Endothelial cell (in vitro differentiated cells): ENCODE data around the gene TRABD2B. TPM values are rescaled to one million over a fixed set of nuclear protein-coding genes. Genes with fewer than 3 reads are reported as not detected.

ENCODE experiments used
- DNase-seq: peaks from one replicate; pipeline ENCODE4 v3.0.0; 2021; ENCODE audit warnings: low spot score
- H3K27ac Mint-ChIP-seq: one replicate; pipeline ENCODE4 v1.8.0; 2021; ENCODE audit warnings: mixed read lengths, inconsistent platforms; ENCODE audit not compliant: unreplicated experiment
- H3K27me3 Mint-ChIP-seq: one replicate; pipeline ENCODE4 v1.8.0; 2021; ENCODE audit warnings: mild to moderate bottlenecking, moderate library complexity, mixed read lengths, inconsistent platforms; ENCODE audit not compliant: unreplicated experiment
- H3K36me3 Mint-ChIP-seq: one replicate; pipeline ENCODE4 v1.8.0; 2021; ENCODE audit warnings: mild to moderate bottlenecking, low read depth, mixed read lengths, inconsistent platforms; ENCODE audit not compliant: unreplicated experiment
- H3K4me1 Mint-ChIP-seq: one replicate; pipeline ENCODE4 v1.8.0; 2021; ENCODE audit warnings: mild to moderate bottlenecking, mixed read lengths, inconsistent platforms; ENCODE audit not compliant: unreplicated experiment
- H3K4me3 Mint-ChIP-seq: one replicate; pipeline ENCODE4 v1.8.0; 2021; ENCODE audit warnings: mild to moderate bottlenecking, mixed read lengths, inconsistent platforms; ENCODE audit not compliant: unreplicated experiment
- H3K9me3 Mint-ChIP-seq: one replicate; pipeline ENCODE4 v1.8.0; 2021; ENCODE audit warnings: mixed read lengths, inconsistent platforms; ENCODE audit not compliant: unreplicated experiment
- total RNA-seq: library from RNA; stranded (reverse); fragmentation: NEBNext Ultra II Directional; extraction: Animal tissue kit (Norgen Biotek cat#: 25700); gene quantifications from one replicate; pipeline ENCODE4 v1.2.1, GENCODE V29; 2021; ENCODE audit not compliant: unreplicated experiment
- TF ChIP-seq, protein P1 (sequence below): fragments of 200-600 bp; sonication (generic); IDR thresholded peaks from one replicate; pipeline ENCODE4 v1.5.0; 2021; ENCODE audit warnings: antibody characterized with exemption; ENCODE audit not compliant: unreplicated experiment

TRABD2B gene
- total RNA-seq, 1 donor from 2014 or later, result 1.0 TPM

DNA sequence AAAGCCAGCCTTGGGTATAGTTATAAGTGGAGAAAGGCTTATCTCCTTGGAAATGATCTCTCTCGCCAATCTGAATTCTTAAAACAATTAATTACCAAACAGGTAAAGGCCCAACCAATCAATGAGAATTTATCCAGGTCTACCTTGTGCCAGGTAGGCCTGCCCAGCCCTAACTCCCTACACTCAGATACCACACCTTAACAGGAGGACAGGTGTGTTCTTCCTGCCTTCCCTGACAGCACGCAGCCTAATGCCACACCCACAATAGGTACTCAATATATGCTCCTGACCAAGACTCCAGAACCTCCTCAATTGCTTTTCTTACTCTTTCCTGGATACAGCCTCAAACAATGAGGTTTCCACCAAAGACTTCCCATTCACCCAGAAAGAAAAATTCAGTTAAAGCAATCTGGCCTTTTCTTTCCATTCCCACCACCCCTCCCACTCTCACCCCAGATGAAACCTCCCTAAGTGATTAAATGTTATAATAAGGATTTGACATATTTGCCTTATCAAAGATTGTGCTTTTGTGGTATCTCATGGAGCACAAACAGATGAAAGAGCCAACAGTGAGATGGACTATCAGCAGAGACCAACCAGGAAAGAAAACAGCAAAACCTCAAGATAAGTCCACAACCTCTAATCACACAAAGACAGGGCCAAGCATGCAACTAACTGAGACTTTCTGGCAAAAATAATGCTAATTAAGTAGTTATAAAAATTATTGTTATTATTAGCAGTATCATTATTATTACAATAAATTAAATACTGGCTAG is 25.6 kb downstream of the TRABD2B start:
- Mint-ChIP-seq H3K4me1 (peaks cover 19% of the 10 kb centered on the region), H3K27ac (no peak overlapping the region), H3K27me3 (no peaks in the 10 kb centered on the region), H3K36me3 (no peaks in the 10 kb centered on the region), H3K4me3 (no peak overlapping the region), H3K9me3 (no peaks in the 10 kb centered on the region)
- TF ChIP-seq, protein P1, sequence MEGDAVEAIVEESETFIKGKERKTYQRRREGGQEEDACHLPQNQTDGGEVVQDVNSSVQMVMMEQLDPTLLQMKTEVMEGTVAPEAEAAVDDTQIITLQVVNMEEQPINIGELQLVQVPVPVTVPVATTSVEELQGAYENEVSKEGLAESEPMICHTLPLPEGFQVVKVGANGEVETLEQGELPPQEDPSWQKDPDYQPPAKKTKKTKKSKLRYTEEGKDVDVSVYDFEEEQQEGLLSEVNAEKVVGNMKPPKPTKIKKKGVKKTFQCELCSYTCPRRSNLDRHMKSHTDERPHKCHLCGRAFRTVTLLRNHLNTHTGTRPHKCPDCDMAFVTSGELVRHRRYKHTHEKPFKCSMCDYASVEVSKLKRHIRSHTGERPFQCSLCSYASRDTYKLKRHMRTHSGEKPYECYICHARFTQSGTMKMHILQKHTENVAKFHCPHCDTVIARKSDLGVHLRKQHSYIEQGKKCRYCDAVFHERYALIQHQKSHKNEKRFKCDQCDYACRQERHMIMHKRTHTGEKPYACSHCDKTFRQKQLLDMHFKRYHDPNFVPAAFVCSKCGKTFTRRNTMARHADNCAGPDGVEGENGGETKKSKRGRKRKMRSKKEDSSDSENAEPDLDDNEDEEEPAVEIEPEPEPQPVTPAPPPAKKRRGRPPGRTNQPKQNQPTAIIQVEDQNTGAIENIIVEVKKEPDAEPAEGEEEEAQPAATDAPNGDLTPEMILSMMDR, result no peak
- no peak for DNase-seq

DNA sequence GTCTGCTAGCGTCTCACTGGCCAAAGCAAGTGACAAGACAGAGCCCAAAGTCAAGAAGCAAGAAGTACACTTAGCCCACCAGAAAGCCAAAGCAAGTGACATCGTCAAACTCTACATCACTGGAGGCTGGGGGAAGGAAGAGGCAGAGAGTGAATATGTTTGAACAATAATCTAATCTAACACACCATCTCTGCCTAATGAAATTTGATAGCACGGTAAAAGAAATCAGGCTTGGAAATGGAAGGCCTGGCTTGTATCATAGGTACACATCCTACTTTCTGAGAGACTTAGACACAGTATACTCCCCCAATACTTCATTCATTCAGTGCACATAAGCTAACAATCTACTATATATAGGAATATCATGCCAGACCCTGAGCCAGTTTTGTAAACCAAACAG is 26.3 kb downstream of the TRABD2B start:
- TF ChIP-seq, protein P1, result no peak
- Mint-ChIP-seq H3K4me1 (peaks cover 12% of the 10 kb centered on the region), H3K4me3 (no peak overlapping the region), H3K36me3 (no peaks in the 10 kb centered on the region), H3K9me3 (no peaks in the 10 kb centered on the region), H3K27me3 (no peaks in the 10 kb centered on the region), H3K27ac (no peak overlapping the region)
- no peak for DNase-seq

DNA sequence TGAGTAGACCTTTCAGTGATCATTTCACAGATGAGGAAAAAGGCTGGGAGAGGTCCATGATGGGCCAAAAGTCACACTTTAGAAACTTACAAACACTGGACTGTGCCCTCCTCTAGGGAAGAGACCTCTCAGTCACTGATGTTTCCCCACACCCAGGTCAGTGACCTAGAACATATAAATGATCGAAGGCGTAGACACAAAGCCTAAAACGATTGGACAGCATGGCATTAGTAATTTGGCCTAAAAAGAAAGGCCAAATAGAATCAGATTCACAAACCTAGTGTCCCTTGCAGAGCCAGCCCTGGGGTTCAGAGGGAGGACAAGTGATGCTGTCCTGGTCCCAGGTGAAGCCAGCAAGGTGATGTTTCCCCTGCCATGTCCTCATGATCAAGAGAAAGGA is 27.7 kb downstream of the TRABD2B start:
- Mint-ChIP-seq H3K27me3 (no peaks in the 10 kb centered on the region), H3K4me3 (no peak overlapping the region), H3K9me3 (no peaks in the 10 kb centered on the region), H3K27ac (no peak overlapping the region), H3K4me1 (peaks cover 12% of the 10 kb centered on the region), H3K36me3 (no peaks in the 10 kb centered on the region)
- TF ChIP-seq, protein P1, result no peak
- DNase-seq, result no peak

DNA sequence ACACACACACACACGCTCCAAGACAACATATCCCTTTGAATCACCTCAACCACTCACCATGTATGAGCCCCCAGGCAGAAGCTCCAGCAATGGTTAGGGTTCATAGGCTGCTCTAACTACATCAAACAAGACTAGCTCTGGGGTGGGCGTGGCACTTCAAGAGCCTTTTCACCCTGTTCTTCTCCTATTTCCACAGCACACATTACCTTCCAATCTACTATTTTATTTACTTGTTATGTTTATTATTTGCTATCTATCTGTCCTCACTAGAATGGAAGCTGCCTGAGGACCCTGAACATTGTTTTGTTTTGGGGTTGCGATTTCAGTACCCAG is 28.7 kb downstream of the TRABD2B start:
- Mint-ChIP-seq H3K36me3 (no peaks in the 10 kb centered on the region), H3K27ac (no peak overlapping the region), H3K9me3 (no peaks in the 10 kb centered on the region), H3K4me3 (no peak overlapping the region), H3K27me3 (no peaks in the 10 kb centered on the region), H3K4me1 (peaks cover 18% of the 10 kb centered on the region)
- no peak for DNase-seq
- TF ChIP-seq, protein P1, result no peak

DNA sequence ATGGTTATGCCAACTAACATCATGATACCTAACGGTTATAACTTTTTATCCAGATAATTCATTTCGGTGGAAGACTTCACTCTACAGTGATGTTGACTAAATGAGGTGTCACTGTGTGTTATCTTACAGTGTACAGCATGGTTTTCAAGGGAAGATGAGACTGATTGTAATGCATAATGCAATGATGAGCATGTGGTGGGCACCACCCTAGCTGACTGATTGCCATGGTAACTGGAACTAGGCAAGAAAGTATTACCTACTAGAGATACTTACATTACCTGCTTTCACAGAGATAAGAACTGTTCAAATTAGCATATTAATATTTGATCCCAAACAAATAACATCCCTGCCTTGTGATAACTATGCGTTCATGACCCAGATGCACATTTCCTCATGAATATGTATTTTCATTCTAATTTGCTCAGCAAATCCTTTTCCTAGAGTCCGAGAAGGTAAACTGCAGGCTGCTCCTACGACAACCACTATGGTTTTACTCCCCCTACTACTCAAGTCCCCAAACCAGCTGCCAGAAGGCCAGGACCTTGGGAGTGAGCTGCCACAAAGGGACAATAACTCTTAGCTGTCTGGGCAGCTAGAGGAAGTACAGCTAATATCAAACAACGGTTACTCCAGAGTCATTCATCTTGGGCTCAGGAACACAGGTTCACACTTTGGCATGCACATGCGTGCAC is 29.2 kb downstream of the TRABD2B start:
- Mint-ChIP-seq H3K36me3 (no peaks in the 10 kb centered on the region), H3K4me1 (peaks cover 18% of the 10 kb centered on the region), H3K27ac (no peak overlapping the region), H3K9me3 (no peaks in the 10 kb centered on the region), H3K4me3 (no peak overlapping the region), H3K27me3 (no peaks in the 10 kb centered on the region)
- TF ChIP-seq, protein P1, result no peak
- no peak for DNase-seq
